ENCODE data around the gene TOMM7.
"Not testable (repeated sequence)": the region's sequence is repeated elsewhere in the genome, so short reads cannot be mapped to it uniquely, and the experiment has no call there.

Gene TOMM7

GRCh38 chr7:22814261-22815208, 8.1 kb downstream of the TOMM7 start:
- DNase-seq = no peak

GRCh38 chr7:22812353-22812752, 10.3 kb downstream of the TOMM7 start:
- no peak for DNase-seq

DNA sequence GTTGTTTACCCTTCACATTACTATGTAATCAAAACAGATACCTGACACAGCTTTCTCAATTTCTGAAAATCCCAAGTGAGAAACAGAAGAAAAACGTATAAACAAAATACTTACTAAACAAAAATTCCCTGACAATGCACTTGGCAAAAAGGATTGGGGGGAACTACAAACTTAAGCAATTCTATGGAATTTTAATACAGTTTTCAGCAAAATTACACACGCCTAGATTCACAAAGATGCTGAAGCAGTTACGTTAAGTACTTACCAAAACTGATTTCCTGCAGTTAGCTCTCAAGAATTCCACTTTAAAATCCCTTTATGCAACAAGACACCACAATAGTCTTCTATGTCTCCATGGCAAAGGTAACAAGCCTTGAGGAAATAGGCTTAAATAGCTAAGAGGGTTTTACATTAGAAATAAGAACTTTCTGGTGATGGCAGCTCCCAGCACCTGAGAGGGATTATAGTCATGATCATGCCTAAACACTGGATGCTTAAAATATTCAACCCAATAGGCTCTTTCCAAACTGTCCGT, 10.8 kb downstream of the TOMM7 start:
- DNase-seq = no peak

GRCh38 chr7:22810843-22811242, 11.8 kb downstream of the TOMM7 start:
- no peak for DNase-seq

DNA sequence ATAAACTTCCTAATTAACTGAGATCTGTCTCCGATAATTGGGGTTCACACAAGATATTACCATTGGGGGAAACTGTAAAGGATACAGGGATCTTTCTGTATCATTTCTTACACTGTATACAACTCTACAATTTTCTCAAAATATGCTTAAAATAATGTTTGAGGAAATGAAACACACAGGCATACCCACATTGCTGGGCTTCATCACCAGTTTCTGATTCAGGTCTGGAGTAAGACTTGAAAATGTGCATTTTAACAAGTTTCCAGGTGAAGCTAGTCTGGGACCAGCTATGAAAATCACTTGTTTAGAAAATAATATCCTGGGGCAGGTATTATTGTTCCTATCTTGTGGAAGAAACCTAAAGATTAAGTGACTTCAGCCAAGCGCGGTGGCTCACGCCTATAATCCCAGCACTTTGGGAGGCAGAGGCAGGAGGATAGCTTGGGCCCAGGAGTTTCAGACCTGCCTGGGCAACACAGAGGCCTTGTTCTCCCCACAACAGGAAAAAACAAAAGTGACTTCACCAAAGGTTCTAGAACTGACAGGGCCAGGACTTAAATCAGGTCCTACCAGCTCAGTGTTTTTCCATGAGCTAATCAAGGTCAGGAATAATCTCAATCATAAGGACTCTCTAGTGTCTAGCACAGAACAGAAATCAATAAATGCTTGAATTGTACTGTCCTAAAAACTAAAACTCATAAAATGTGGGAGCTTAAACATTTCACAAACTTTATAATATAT, 12.6 kb downstream of the TOMM7 start:
- no peak for DNase-seq

DNA sequence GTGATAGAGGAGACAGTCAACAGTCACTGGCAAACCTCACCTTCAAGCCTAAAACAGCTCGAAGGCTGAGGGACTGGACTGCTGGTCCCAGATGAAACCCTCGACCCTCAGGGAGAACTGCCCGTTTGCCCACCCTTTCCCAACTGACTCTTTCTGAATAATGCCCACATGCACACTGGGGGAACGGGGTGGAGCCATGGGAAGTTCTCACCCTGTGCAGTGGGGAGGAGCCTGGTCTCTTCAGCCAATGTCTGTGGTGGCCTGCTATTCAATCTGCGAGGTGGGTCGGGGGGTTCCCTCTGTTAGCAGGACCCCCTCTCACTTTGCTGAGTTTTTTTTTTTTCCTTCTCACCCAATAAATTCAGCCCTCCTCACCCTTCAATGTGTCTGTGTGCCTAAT, 14.5 kb downstream of the TOMM7 start:
- no peak for DNase-seq

DNA sequence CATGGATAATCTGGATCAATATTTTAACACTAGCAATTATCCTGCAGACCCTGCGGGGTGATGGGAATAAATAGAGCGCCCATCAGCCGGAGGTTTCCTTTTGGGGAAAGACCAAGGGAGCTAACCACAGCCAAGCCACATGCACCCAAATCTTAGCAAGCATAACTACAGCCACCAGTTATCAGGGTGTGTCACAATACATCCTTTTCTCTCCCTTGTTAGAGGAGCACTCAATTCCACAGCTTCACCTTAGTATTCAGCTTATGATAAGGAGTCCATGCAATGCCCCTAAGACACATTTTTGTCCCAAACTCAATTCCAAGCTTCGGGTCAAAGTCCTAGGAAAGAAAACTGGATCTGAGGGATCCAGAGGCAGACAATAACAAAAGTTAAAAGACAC, 15.9 kb downstream of the TOMM7 start:
- no peak for DNase-seq

GRCh38 chr7:22805227-22805626, 17.4 kb downstream of the TOMM7 start:
- DNase-seq = no peak

GRCh38 chr7:22802831-22803230, 19.8 kb downstream of the TOMM7 start:
- not testable (repeated sequence) for DNase-seq

DNA sequence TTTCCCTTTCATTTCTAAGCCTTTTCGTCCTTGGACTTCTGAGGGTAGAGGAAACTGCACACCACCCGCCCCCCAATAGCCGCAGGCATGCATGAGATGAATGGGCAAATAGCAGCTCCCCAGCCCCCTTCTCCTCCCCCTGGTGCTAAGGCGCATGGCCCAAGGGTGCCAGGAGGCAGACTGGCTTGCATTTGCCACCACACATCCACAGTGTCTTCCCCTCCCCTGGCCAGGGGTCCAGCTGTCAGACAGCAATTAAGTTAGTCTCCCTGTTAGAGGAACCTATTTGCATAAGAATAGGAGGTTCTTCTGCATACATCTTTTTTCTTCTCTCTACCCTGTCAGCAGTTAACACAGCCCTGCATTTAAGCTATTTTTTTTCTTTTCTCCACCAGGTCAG, 20.2 kb downstream of the TOMM7 start:
- no peak for DNase-seq

GRCh38 chr7:22801912-22802311, 20.7 kb downstream of the TOMM7 start:
- DNase-seq = no peak

DNA sequence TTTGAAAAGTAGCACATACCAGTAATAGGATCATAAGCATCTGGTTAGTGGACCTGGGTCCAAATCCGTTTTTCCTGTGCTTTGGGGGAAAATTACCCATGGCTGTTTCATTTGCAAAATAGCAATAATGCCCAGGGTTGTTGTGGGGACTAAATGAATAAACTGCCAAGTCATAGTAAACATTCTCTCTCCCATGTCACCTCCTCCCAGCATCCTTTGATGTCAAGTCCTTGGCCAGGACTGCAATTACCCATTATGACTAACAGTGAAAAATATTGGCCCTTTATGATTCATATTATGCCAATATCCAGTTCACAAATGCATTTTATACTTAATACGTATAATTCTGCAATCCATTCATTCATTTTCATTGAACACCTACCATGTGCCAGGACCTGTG, 23.0 kb downstream of the TOMM7 start:
- no peak for DNase-seq

DNA sequence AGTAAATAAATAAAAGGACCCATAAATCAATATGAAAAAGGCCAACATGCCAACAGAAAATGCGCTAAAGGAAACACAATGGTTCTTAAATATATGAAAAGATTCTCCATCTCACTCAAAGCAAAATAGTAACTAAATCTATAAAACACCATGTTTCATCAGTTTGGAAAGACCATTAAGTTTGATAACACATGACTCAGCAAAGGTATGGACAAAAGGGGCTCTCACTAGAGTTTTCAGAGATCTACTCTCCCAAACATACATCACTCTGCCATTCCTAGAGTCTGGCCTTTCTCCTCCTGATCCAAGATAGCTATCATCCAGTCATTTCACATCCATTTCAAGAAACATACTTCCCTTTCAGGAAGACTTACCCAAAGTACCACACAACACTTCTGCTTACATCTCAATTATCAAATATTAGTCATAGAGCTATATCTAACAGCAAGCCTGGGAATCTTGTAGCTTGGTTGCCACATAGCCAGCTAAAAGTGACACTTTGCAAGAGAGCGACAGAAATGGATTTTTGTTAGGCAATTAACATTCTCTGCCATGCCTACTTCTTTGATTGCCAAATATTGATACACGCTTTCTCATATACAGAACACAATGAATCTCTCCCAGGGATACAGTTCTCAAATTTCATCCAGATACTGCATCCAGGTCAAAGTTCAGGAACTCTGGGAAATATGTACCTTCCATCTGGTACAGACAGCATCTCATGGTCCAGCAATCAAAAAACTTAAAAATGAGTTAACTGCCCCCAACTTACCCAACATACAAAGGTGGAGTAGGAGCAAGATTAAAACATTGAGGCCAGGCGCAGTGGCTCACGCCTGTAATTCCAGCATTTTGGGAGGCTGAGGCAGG, 28.8 kb downstream of the TOMM7 start:
- no peak for DNase-seq

- no peak for DNase-seq
These were observed 31.2 kb downstream of the TOMM7 start for GRCh38 chr7:22791204-22792158.

DNA sequence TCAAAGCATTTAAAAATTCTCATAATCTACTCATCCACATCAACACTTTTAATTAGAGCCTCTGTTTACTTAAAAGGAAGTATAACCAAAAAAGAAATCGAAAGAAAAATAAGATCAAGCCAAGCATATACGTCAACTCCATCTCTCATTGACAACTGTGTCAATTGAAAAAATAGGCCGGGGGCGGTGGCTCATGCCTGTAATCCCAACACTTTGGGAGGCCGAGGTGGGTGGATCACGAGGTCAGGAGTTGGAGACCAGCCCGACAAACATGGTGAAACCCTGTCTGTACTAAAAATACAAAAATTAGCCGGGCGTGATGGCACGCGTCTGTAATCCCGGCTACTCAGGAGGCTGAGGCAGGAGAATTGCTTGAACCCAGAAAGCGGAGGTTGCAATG, 32.0 kb downstream of the TOMM7 start:
- DNase-seq = not testable (repeated sequence)

DNA sequence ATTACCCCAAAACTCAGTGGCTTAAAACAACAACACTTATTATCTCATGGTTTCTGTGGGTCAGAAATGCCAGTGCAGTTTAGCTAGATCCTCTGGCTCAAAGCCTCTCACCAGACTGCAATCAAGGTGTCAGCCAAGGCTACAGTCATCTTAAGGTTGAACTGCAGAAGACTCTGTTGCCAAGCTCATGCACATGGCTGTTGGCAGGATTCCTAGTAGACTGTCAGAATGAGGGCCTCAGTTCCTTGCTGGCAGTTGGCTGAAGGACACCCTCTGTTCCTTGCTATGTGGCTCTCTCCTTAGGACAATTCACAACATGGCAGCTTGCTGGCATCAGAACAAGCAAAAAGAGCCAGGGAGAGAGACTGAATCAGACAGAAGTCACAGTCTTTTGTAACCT, 34.7 kb downstream of the TOMM7 start:
- DNase-seq = no peak

DNA sequence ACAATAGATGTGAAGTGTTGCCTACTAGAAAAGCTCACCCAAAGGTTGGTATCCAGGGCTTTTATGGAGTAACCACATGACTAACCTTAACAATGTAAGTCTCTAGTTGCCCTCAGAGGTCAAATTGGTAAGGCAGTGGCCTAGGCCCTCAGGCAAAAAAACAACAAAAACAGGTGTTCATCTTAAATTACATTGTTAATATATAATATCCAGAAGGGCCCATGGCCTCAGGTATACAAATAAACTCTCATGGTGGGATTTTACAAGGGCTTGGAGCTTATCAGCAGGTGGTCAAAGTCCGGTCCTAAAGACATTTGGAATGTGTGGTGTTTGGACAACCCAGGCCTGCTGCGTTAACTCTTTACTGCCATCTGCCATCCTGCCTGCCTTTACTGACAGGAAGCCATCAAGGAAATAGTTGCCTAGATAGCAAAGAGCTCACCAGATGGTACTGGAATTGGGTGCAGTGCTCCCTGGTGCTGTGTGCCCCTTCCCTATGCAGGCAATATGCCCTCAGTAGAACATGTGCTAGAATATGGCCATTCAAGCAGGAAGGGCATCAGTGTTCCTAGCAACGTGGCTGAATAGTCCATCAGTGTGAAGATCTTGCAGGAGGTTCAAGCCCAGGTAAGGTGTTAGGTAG, 36.2 kb downstream of the TOMM7 start:
- no peak for DNase-seq

GRCh38 chr7:22784346-22784745, 38.3 kb downstream of the TOMM7 start:
- no peak for DNase-seq

DNA sequence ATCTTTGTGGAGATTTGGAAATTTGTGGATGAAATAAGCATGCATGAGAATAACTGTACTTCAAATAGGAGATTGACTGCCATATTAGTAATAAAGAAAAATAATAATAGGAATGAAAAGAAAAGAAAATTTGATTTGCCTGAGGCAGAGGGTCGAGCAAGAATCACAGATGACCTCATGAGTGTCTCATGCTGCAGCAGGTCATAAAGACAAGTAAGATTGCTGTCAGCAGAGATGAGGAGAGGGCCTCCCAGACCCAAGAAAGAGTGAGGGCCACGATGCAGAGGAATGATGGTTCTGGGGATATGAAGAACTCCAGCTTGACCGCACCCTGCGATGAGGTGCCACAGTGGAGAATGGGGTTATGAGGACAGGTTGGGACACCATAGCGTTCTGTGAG, 39.2 kb downstream of the TOMM7 start:
- DNase-seq = no peak

- DNase-seq = no peak
These were observed 39.9 kb downstream of the TOMM7 start for GRCh38 chr7:22782616-22783232.

DNA sequence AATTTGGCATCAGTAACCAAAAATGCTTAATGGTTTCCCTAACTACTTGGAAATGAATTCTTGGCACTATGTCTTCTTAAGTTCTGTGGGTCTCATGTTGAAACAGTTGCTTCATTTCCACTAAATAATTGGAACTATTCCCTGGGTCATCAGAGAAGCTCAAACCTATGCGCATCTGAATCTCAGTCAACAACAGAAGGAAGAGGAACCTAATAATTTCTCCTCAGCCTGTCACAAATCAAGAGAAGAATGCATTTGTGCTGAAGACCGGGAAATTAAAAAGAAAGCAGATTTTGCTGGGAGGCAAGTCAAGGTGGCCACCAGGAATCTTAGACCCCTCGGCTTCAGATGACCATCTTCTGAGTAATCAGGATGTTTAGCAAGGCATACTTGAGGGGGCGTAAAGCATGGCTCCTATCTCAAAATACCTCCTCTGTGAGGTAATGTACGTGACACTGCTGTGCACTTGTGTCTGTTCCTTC, 41.4 kb downstream of the TOMM7 start:
- no peak for DNase-seq
